ENCODE data around the gene TNNT3. TPM values are rescaled to one million over a fixed set of nuclear protein-coding genes. Genes with fewer than 3 reads are reported as not detected.

TNNT3 gene
- total RNA-seq, 2 donors from 2014 or later: 1.6 TPM; not detected in 1

DNA sequence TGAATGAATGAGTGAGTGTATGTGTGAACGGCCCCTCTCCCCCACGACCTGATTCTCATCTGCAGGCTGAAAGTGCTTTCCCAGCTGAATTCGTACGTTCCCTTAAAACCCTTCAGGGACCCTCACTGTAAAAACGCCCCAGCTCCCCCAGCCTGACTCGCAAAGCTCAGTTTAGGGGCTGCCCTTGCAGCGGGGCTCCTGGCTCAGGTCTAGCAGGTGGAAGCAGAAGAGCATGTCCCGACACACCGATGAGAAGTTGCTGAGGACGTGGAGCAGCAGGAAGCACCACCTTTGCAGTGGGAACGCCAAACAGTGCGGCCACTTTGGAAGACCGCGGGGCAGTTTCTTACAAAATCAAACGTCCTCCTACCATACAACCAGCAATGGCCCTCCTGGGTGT is 24.1 kb downstream of the TNNT3 start:
- Histone ChIP-seq H3K4me1 (no peaks in the 10 kb centered on the region), H3K27ac (no peak overlapping the region), H3K36me3 (replicated peaks in 1 of 2; ENCODE audit: insufficient read depth in 1 of 2, low read depth in 2 of 2) (no peaks in the 10 kb centered on the region), H3K4me3 (no peak overlapping the region), H3K9me3 (no peaks in the 10 kb centered on the region), H3K27me3 (no peaks in the 10 kb centered on the region)
- 71 to 75% methylated on average over 11 to 15 of the region's 15 CpGs for WGBS, 2 donors
- DNase-seq: peak in 1 of 4 donors; percentile 3
- intact Hi-C loops (cut with DNase I): loop anchor here (5.0 kb wide), 1 partner anchor 46 kb away; no protein-coding TSS in a partner anchor
- no peak for ATAC-seq
- TF ChIP-seq, protein P1, sequence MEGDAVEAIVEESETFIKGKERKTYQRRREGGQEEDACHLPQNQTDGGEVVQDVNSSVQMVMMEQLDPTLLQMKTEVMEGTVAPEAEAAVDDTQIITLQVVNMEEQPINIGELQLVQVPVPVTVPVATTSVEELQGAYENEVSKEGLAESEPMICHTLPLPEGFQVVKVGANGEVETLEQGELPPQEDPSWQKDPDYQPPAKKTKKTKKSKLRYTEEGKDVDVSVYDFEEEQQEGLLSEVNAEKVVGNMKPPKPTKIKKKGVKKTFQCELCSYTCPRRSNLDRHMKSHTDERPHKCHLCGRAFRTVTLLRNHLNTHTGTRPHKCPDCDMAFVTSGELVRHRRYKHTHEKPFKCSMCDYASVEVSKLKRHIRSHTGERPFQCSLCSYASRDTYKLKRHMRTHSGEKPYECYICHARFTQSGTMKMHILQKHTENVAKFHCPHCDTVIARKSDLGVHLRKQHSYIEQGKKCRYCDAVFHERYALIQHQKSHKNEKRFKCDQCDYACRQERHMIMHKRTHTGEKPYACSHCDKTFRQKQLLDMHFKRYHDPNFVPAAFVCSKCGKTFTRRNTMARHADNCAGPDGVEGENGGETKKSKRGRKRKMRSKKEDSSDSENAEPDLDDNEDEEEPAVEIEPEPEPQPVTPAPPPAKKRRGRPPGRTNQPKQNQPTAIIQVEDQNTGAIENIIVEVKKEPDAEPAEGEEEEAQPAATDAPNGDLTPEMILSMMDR (IDR thresholded peaks at IDR 0.05): no peak
- TF ChIP-seq POLR2A (IDR thresholded peaks at IDR 0.05): no peak

DNA sequence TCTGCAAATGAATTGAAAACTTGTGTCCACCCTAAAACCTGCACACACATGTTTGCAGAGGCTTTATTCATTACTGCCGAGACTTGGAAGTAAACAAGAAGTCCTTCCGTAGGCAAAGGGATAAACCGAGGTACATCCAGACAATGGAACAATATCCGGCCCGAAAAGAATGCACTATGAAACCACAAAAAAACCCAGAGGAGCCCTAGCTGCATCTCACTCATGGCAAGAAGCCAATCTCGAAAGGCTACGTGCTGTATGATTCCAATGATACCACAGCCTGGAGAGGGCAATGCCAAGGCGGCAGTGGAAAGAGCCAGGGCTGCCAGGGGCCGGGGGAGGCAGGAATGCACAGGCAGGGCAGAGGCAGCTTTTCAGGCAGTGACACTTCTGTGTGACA is 24.5 kb downstream of the TNNT3 start:
- Histone ChIP-seq H3K4me1 (no peaks in the 10 kb centered on the region), H3K36me3 (replicated peaks in 1 of 2; ENCODE audit: insufficient read depth in 1 of 2, low read depth in 2 of 2) (no peaks in the 10 kb centered on the region), H3K27ac (no peak overlapping the region), H3K4me3 (no peak overlapping the region), H3K9me3 (no peaks in the 10 kb centered on the region), H3K27me3 (no peaks in the 10 kb centered on the region)
- peak in 1 of 4 donors; percentile 8 for DNase-seq
- 50 to 57% methylated on average over 9 of the region's 9 CpGs for WGBS, 2 donors
- ATAC-seq: no peak
- intact Hi-C loops (cut with DNase I): loop anchor here (5.0 kb wide), 1 partner anchor 47 kb away; no protein-coding TSS in a partner anchor
- TF ChIP-seq, protein P1 (IDR thresholded peaks at IDR 0.05): no peak
- no peak for TF ChIP-seq POLR2A (IDR thresholded peaks at IDR 0.05)

DNA sequence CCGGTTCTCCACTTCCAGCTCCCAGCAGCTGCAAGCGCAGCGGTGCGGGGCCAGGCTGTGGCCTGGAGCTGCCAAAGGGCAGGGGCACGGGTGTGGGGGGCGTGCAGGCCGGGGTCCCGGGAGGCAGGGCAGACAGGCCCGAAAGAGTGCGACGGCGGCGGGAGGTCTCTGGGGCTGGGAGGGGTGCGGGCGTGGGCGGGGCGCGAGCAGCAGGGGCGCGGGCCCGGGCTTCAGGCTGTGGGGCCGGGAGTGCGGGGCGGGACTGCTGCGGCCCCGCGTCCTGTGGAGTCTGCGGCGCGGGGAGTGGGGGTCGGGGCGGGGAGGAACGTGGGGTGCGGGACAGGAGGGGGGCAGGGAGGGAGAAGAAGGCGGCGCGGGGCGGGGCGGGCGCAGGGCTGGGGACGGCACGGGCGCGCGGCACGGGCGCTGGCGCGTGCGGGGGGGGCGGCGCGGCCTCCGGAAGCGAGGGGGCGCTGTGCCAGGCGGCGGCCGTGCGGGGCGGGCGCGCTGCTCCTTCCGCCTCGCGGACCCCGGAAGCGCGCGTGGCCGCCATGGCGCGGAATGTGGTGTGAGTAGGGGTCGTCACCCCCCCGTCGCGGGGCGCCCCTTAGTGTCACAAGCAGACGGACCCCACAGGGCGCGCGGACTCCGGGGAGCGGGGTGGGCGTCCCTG is 27.4 kb downstream of the TNNT3 start, which contains the start of gene MRPL23:
Gene MRPL23 (plus strand): TSS at position 521 of the 673 bp plus-strand sequence. CDS start 31 bp downstream, at position 552.
- WGBS, 2 donors: no CpG with 5 or more reads among the region's 85 CpGs
- H3K27ac ChIP-seq: no peak within 1 kb of the TSS
- H3K4me3 ChIP-seq: no peak within 1 kb of the TSS
- ATAC-seq (peak; percentile 90), DNase-seq (peak in 3 of 4 donors; percentile 8 to 16 (median 14))
- no peaks in the 10 kb centered on the region for H3K36me3 ChIP-seq (replicated peaks in 1 of 2; ENCODE audit: insufficient read depth in 1 of 2, low read depth in 2 of 2)
- intact Hi-C loops (cut with DNase I): no loop called here
- TF ChIP-seq, protein P1 (IDR thresholded peaks at IDR 0.05): no peak
- no peak for TF ChIP-seq POLR2A (IDR thresholded peaks at IDR 0.05)
- H3K27me3 ChIP-seq: no peaks in the 10 kb centered on the region
- H3K4me1 ChIP-seq: no peaks in the 10 kb centered on the region
- H3K9me3 ChIP-seq: no peaks in the 10 kb centered on the region

DNA sequence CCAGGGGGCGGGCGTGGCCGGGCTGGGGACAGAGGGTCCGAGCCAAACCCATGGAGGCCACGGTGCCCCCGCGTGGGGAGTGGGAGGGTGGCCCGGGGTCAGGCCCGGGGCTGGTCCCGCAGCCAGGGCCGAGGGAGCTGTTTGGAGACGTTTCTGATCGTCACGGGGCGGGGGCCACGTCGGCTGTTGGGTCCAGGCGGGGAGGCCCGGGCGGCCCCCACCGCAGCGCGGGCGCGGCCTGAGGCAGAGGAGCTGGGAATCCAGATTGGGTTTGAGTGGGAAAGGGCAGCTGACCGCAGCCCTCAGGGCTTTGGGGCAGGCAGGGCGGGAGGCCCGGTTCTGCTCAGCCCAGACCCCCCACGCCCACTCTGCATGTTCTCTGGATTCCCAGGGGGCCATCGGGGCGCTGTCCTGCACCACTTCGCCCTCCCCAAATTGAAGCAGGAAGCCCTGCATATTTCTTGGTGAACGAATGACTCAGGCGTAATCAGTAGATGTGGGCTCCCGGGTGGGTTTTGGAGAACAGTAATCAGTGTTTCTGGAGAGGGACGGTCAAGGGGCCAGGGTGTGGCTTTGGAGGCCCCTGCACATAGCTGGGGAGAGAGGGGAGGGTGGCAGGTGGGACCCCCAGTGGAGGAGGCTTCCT is 28.2 kb downstream of the TNNT3 start:
- TF ChIP-seq, protein P1 (IDR thresholded peaks at IDR 0.05): no peak
- no peak for TF ChIP-seq POLR2A (IDR thresholded peaks at IDR 0.05)
- Histone ChIP-seq H3K27me3 (no peaks in the 10 kb centered on the region), H3K4me1 (no peaks in the 10 kb centered on the region), H3K4me3 (no peak overlapping the region), H3K9me3 (no peaks in the 10 kb centered on the region), H3K27ac (no peak overlapping the region), H3K36me3 (replicated peaks in 1 of 2; ENCODE audit: insufficient read depth in 1 of 2, low read depth in 2 of 2) (no peaks in the 10 kb centered on the region)
- peak; percentile 31 for ATAC-seq
- no peak for DNase-seq
- no CpG with 5 or more reads among the region's 36 CpGs for WGBS, 2 donors
- intact Hi-C loops (cut with DNase I): no loop called here

All from body of pancreas (tissue), 4 donors.